HG03159 (cell line): ENCODE results near the gene TRIO.

Source experiments
- ATAC-seq: cut with Tn5 transposase; IDR thresholded peaks from one replicate; pipeline ENCODE4 v1.9.1; 2021; ENCODE audit warnings: mild to moderate bottlenecking, moderate library complexity; ENCODE audit not compliant: unreplicated experiment

TRIO gene

GRCh38 chr5:14122089-14122488 is 21.1 kb upstream of the TRIO start:
- ATAC-seq = no peak

DNA sequence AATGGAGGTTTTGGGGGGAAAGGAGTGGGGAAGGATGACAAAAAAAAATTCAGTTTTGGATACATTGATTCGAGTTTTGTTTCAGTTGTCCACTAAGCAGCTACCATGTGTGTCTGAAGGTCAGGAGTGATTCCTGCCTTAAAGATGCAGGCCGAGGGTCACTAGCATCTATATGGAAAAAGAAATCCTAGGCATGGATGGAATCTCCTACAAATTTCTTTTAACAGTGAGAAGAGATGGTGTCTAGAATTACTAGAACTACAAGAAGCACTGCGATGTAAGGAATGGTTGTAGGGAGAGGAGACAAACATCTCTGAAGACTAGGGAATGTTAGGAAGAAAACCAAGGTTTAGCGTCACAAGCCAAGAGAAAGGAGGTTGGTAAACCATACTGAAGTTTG is 19.6 kb upstream of the TRIO start:
- no peak for ATAC-seq

- no peak for ATAC-seq
These were observed 19.1 kb upstream of the TRIO start for GRCh38 chr5:14123974-14124482.

GRCh38 chr5:14125262-14125661 is 17.9 kb upstream of the TRIO start:
- ATAC-seq = no peak

- ATAC-seq = no peak
These were observed 15.6 kb upstream of the TRIO start for GRCh38 chr5:14127587-14127986.

- no peak for ATAC-seq
These were observed 15.1 kb upstream of the TRIO start for GRCh38 chr5:14128079-14128478.

GRCh38 chr5:14129123-14129522 is 14.0 kb upstream of the TRIO start:
- no peak for ATAC-seq

GRCh38 chr5:14131855-14132503 is 11.2 kb upstream of the TRIO start:
- ATAC-seq = no peak

DNA sequence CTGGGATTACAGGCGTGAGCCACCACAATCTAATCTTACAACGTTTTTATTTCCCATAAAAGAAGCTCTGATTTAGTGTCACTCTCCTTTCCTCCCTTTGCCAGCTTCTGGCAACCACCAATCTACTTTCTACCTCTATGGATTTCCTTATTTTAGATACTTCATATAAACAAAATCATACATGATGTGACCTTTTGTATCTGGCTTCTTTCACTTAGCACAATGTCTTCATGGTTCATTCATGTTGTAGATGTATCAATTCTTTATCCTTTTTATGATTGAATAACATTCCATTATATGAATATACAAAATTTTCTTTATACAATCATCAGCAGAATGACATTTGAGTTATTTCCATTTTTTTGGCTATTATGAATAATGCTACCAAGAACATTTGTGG is 9.7 kb upstream of the TRIO start:
- no peak for ATAC-seq

DNA sequence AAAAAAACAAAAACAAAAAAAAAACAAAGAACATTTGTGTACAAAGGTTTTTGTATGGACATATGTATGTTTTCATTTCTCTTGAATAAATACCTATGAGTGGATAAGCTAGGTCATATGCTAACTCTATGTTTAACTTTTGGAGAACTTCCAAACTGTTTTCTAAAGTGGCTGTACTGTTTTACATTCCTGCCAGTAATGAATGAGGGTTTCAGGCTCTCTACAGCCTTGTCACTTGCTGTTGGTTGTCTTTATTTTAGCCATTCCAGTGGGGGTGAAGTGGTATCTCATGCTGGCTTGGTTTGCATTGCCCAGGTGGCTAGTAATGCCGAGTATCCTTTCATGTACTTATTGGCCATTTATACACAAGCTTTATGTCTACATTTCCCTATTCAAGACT is 9.1 kb upstream of the TRIO start:
- ATAC-seq = no peak

DNA sequence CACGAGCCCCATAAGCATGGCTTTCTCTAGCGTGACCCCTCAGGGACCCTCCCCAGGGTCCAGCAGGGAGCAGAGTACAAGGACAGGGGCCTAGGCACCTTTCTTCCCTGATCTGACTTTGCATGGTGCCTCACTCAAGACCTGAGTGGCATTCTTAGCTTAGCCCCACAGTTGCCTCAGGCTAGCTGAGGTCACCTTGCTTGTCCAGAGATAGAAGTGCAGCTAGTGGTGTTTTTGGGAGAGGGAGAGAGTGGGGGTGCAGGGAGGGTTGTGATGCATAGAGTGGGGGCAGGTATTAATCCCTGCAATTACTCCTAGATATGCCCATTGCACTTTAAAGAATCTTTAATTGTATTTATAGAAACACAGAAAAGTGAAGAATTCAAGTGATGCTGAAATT is 8.4 kb upstream of the TRIO start:
- no peak for ATAC-seq

DNA sequence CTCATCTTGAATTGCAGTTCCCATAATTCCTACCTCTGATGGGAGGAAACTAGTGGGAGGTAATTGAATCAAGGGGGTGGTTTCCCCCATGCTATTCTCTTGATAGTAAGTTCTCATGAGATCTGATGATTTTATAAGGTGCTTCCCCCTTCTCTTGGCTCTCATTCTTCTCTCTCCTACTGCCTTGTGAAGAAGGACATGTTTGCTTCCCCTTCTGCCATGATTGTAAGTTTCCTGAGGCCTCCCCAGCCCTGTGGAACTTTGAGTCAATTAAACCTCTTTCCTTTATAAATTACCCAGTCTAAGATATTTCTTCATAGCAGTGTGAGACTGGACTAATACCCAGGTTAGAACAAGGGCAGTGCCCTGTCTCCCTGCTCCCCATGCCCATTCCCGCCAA is 7.5 kb upstream of the TRIO start:
- ATAC-seq = no peak

- no peak for ATAC-seq
These were observed 6.9 kb upstream of the TRIO start for GRCh38 chr5:14136228-14136627.

DNA sequence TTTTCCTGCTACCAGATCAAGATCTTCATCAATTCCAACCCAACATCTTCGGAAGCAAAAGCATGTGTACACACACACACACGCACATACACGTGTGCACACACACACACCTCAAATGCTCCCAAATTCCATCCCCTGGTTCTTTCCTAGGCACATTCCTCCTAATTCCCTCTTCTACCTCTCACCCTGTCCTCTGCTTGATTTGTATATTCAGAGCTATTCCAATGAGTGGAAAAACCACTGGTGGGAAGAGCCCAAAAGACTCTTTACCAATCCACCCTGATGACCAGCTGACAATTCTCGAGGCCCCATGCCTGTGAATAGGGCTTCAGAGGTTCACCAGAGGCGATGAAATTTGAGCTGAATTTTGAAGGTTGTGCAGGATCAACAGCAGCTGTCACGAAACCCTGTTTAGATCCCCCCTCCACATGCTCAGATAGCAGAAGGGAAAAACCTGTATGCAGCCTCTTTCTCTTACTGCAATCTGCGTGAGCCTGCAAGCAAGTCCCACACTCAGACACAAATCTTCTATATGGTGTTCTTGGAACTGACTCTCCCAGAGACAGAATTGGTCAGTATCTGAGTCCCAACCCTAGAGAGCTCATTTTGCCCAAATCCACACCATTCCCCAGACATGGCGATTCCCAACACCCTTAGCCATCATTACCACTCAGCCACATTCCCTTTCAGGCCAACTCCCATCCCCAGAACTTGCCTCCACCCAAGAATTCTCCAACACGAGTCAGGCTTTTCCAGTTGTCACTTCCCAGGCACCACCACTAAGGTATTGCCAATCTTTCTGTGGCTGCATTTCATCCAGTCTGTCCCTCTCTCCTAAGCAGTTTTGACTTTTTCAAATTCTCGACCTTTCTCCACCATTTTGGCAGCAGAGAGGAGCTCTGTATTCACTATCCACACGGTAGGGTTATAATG is 4.3 kb upstream of the TRIO start:
- ATAC-seq = no peak

DNA sequence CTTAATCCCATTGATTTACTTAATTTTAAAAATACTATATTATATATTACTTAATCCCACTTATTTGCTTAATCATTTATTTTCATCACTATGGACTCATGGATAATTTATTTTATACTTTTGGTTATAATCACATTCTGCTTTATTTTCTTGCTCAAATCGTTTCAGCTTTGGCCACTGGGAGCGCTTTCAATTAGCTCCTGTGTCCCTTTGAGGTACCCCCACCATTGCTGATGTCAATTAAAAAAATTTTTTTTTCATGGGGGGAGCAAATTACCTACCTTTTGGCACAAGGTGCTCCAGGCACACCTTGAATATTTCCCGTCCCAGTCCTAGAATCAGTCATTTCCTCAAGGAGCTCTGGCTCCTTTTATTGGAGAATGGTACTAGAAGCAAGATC is 1.4 kb upstream of the TRIO start:
- ATAC-seq = no peak

DNA sequence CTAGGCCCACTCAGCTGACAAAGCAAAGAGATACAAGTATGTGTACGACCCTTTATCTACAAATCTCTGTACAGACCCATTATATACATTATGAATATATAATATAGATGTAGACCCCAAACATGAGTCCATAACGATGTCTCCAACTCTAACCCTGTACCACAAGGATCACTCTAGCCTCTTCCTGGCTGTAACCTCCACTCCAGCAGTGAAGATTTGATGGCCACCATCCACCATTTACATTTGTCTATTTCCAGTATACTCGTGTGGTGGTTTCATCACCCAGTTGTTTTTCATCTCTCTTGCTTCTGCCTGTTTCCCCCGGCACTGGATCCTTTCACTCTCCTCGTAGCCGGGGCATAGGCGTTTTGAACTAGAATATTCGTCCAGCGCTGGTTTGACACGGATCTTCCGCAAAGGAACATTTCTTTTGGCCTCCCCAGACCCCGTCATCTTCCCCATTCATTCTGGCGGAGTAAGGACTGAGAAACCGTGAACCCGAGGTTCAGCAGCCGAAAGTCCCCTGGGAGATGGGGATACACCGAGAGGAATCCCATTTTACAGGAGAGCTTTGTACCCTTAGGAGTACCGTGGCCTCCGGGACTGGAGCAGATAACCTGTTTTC is 828 bp upstream of the TRIO start:
- ATAC-seq = no peak

DNA sequence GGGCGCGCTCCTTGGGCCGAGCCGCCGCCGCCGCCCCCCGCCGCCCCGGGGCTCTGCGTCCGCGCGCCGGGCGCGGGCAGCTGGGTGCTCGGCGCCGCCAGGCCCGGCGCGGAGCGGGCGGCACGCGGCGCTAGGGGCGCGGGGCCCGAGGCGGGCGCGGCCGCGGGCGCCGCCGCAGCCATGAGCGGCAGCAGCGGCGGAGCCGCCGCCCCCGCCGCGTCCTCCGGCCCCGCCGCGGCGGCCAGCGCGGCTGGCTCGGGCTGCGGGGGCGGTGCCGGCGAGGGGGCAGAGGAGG is 351 bp downstream of the TRIO start:
- ATAC-seq = peak; percentile 18

DNA sequence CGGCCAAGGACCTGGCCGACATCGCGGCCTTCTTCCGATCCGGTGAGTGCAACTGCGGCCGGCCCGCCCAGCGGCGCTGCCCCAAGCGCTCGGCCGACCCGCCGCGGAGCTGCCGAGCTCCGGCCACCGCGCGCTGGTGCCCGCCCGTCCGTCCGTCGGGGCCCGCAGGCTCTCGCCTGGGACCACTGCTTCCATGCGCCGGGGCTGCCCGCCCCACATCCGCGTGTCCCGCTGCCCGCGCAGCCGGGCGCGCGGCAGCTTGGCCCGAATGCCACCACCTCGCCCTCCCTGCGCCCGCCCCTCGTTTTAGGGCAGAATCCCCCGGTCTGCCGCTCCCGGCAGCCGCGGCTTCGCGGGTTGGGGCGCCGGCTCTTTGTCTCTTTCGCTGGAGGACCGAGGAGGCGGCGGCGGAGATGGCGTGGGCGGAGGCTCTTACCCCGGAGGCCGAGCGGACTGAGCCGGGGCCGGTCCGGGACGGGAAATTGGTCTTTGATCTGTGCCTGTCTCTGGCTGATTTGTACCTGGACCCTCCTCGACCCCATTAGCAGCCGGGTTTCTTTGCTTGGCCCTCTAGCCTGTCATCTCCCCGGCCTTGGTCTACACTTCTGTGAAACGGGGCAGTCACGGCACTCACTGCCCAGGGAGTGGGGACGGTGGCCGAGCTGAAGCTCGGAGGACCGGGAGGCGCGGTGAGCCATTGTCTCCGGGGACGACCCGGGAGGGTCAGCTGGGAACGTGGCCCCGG is 871 bp downstream of the TRIO start:
- peak; percentile 19 for ATAC-seq

GRCh38 chr5:14144586-14145434 is 1.7 kb downstream of the TRIO start:
- ATAC-seq = peak; percentile 55
